Panc1 (cell line): ENCODE results near the gene POU2F1.

Source experiments
- CTCF ChIP-seq: fragments of 450-650 bp; IDR thresholded peaks from 2 replicates; pipeline ENCODE4 v1.5.1; 2017; ENCODE audit warnings: mild to moderate bottlenecking
- POLR2AphosphoS5 ChIP-seq: IDR thresholded peaks from 2 replicates; pipeline ENCODE4 v1.6.1; 2012; ENCODE audit warnings: mild to moderate bottlenecking, low read depth, low read length, moderate library complexity
- REST ChIP-seq, 2 experiments: IDR thresholded peaks; 2 replicates each; pipeline ENCODE4 v1.6.1; 2011 to 2012; ENCODE audit warnings: low read depth in 2 of 2, control low read depth in 1 of 2, low read length in 1 of 2, mild to moderate bottlenecking in 1 of 2, moderate library complexity in 1 of 2; ENCODE audit not compliant: insufficient read depth in 1 of 2
- SIN3A ChIP-seq: IDR thresholded peaks from 2 replicates; pipeline ENCODE4 v1.6.1; 2012; ENCODE audit warnings: low read depth, mild to moderate bottlenecking, low read length, moderate library complexity, borderline replicate concordance; ENCODE audit not compliant: insufficient read depth

- TF ChIP-seq CTCF (no peak), SIN3A (no peak), REST (IDR thresholded peaks at IDR 0.05; ENCODE audit: insufficient read depth in 1 of 2, low read depth in 2 of 2, low read length in 1 of 2) (no peak), POLR2AphosphoS5 (no peak)
Observed at GRCh38 chr1:167359295-167359694, 138.6 kb downstream of the POU2F1 start.
